ENCODE results near the gene GTF3C1.

DNA sequence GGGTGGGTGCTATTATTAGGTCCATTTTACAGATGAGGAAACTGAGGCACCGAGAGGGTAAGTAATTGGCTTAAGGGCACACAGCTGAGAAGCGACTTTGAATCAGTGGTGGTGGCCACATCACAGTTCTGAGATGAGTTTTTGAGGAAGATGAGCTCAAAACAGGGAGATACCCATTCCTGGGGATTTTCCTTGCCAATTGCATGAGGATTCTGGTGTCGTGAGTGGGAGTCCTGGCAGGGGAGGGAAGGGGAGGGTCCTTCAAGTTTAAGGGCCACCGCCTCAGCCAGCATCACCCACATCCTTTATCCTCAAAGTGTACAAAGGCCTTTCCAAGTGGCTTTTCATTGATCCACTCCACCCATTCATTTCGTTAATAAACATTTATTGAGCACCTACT lies 102.4 kb downstream of the GTF3C1 start:
- TF ChIP-seq, protein P1, sequence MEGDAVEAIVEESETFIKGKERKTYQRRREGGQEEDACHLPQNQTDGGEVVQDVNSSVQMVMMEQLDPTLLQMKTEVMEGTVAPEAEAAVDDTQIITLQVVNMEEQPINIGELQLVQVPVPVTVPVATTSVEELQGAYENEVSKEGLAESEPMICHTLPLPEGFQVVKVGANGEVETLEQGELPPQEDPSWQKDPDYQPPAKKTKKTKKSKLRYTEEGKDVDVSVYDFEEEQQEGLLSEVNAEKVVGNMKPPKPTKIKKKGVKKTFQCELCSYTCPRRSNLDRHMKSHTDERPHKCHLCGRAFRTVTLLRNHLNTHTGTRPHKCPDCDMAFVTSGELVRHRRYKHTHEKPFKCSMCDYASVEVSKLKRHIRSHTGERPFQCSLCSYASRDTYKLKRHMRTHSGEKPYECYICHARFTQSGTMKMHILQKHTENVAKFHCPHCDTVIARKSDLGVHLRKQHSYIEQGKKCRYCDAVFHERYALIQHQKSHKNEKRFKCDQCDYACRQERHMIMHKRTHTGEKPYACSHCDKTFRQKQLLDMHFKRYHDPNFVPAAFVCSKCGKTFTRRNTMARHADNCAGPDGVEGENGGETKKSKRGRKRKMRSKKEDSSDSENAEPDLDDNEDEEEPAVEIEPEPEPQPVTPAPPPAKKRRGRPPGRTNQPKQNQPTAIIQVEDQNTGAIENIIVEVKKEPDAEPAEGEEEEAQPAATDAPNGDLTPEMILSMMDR (IDR thresholded peaks at IDR 0.05): no peak
- TF ChIP-seq POLR2A (IDR thresholded peaks at IDR 0.05): no peak

Measured in uterus (tissue), 2 donors.